ENCODE measurements around the gene HSD17B12. TPM values are rescaled to one million over a fixed set of nuclear protein-coding genes. Genes with fewer than 3 reads are reported as not detected.
A peak's percentile ranks its signal among the peaks of the same experiment; 100 is the strongest.

Gene HSD17B12
- total RNA-seq, 6 donors from 2014 or later, result 26.6 to 107 (median 74.4) TPM

GRCh38 chr11:43823316-43823715 is 142.8 kb downstream of the HSD17B12 start:
- Histone ChIP-seq H3K27me3 (no peaks in the 10 kb centered on the region), H3K36me3 (peaks cover 0 to 12% (median 5%) of the 10 kb centered on the region in 4 donors), H3K27ac (no peak overlapping the region), H3K4me1 (no peaks in the 10 kb centered on the region), H3K4me3 (no peak overlapping the region), H3K9me3 (no peaks in the 10 kb centered on the region)
- DNase-seq (no peak), ATAC-seq (ENCODE audit: low FRiP score in 2 of 2) (no peak)
- TF ChIP-seq POLR2AphosphoS5 (IDR thresholded peaks at IDR 0.05) (no peak), POLR2A (IDR thresholded peaks at IDR 0.05) (no peak), EP300 (IDR thresholded peaks at IDR 0.05) (no peak), CTCF (IDR thresholded peaks at IDR 0.05) (no peak)
- 99% methylated on average over 6 of the region's 6 CpGs for WGBS, 2 donors

- no peak for DNase-seq
- Histone ChIP-seq H3K4me1 (no peaks in the 10 kb centered on the region), H3K9me3 (no peaks in the 10 kb centered on the region), H3K27ac (no peak overlapping the region), H3K27me3 (no peaks in the 10 kb centered on the region), H3K36me3 (peaks cover 0 to 12% (median 5%) of the 10 kb centered on the region in 4 donors), H3K4me3 (no peak overlapping the region)
- TF ChIP-seq CTCF (IDR thresholded peaks at IDR 0.05) (no peak), EP300 (IDR thresholded peaks at IDR 0.05) (no peak), POLR2A (IDR thresholded peaks at IDR 0.05) (no peak), POLR2AphosphoS5 (IDR thresholded peaks at IDR 0.05) (no peak)
- no peak for ATAC-seq (ENCODE audit: low FRiP score in 2 of 2)
- 92% methylated on average over 5 of the region's 5 CpGs for WGBS, 2 donors
Observed at GRCh38 chr11:43823851-43824250, 143.3 kb downstream of the HSD17B12 start.

GRCh38 chr11:43825217-43825816 is 144.8 kb downstream of the HSD17B12 start:
- 58 to 63% methylated on average over 5 of the region's 5 CpGs for WGBS, 2 donors
- Histone ChIP-seq H3K9me3 (no peaks in the 10 kb centered on the region), H3K4me1 (no peaks in the 10 kb centered on the region), H3K27ac (no peak overlapping the region), H3K4me3 (no peak overlapping the region), H3K36me3 (peaks cover 0 to 12% (median 4%) of the 10 kb centered on the region in 4 donors), H3K27me3 (no peaks in the 10 kb centered on the region)
- DNase-seq (no peak), ATAC-seq (ENCODE audit: low FRiP score in 2 of 2) (no peak)
- no peak for TF ChIP-seq POLR2A (IDR thresholded peaks at IDR 0.05)
- no peak for TF ChIP-seq POLR2AphosphoS5 (IDR thresholded peaks at IDR 0.05)
- TF ChIP-seq EP300 (IDR thresholded peaks at IDR 0.05), result no peak
- peak in 5 of 6 experiments; percentile 30 to 39 (median 32) for TF ChIP-seq CTCF (IDR thresholded peaks at IDR 0.05)

- Histone ChIP-seq H3K36me3 (peaks cover 0 to 10% (median 1%) of the 10 kb centered on the region in 4 donors), H3K9me3 (no peaks in the 10 kb centered on the region), H3K27me3 (no peaks in the 10 kb centered on the region), H3K4me3 (no peak overlapping the region), H3K4me1 (peaks cover 6 to 19% (median 11%) of the 10 kb centered on the region in 4 donors), H3K27ac (no peak overlapping the region)
- ATAC-seq (ENCODE audit: low FRiP score in 2 of 2), result peak; percentile 40 to 87
- DNase-seq, result no peak
- TF ChIP-seq EP300 (IDR thresholded peaks at IDR 0.05), result no peak
- TF ChIP-seq POLR2A (IDR thresholded peaks at IDR 0.05), result no peak
- no peak for TF ChIP-seq CTCF (IDR thresholded peaks at IDR 0.05)
- TF ChIP-seq POLR2AphosphoS5 (IDR thresholded peaks at IDR 0.05), result peak in 1 of 2 donors; percentile 17
- 72 to 86% methylated on average over 5 of the region's 5 CpGs for WGBS, 2 donors
Observed at GRCh38 chr11:43830928-43831440, 150.4 kb downstream of the HSD17B12 start.

GRCh38 chr11:43832536-43832935 is 152.0 kb downstream of the HSD17B12 start:
- DNase-seq (no peak), ATAC-seq (ENCODE audit: low FRiP score in 2 of 2) (no peak)
- H3K27ac ChIP-seq, result no peak overlapping the region
- H3K36me3 ChIP-seq, result peaks cover 0 to 10% (median 1%) of the 10 kb centered on the region in 4 donors
- H3K4me3 ChIP-seq, result no peak overlapping the region
- peaks cover 6 to 19% (median 11%) of the 10 kb centered on the region in 4 donors for H3K4me1 ChIP-seq
- 100% methylated on average over 4 of the region's 4 CpGs for WGBS, 2 donors
- TF ChIP-seq CTCF (IDR thresholded peaks at IDR 0.05), result no peak
- no peak for TF ChIP-seq POLR2A (IDR thresholded peaks at IDR 0.05)
- no peak for TF ChIP-seq EP300 (IDR thresholded peaks at IDR 0.05)
- TF ChIP-seq POLR2AphosphoS5 (IDR thresholded peaks at IDR 0.05), result no peak
- no peaks in the 10 kb centered on the region for H3K27me3 ChIP-seq
- no peaks in the 10 kb centered on the region for H3K9me3 ChIP-seq
